ENCODE data around the gene HOXA5.

The HOXA5 gene

GRCh38 chr7:27125986-27126394 lies 17.5 kb downstream of the HOXA5 start:
- DNase-seq (ENCODE audit: low read depth): no peak
- no peak for TF ChIP-seq CTCF (IDR thresholded peaks at IDR 0.05; ENCODE audit: control insufficient read depth, insufficient read depth, low read depth, low read length, missing control alignments)

DNA sequence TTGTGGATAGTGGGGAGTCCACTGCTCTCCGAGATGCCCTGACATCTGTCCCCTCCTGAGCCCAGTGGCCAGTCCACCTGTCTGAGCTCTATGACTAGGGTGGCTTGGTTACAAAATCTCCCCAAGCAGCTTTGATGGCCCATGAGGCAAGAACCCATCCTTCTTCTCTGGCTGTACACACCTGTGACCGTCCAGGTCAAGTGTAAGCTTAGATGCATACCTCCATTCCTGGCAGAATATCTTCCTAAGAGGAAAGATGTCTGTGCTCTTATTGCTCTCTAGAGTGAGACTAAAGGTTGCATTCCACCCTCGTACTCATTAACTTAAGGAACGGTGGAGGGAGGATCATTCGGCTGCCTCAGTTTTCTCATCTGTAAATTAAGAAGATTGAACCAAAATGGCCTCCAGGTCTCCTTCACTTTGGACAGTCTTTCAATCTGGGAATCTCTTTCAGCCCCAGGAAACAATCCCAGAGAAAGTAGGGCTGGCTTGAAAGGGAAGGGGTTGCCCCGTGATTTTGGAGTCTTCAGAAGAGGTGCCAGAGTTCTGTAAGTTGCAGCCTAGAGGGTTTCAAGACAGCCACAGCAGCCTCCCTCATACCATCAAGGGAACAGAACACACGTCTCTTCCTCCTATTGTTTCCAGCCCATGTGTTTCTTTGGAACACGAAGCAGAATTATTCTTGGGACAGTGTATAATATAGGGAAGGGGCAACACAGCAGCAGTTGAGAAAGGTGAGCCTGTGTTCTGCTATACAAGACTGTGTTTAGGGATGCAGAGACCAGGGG lies 18.4 kb downstream of the HOXA5 start:
- no peak for DNase-seq (ENCODE audit: low read depth)

More at GRCh38 chr7:27125986-27126394, 17.5 kb downstream of the HOXA5 start:
- H3K4me3 ChIP-seq (ENCODE audit: control insufficient read depth, low read depth, low read length): no peak overlapping the region

DNA sequence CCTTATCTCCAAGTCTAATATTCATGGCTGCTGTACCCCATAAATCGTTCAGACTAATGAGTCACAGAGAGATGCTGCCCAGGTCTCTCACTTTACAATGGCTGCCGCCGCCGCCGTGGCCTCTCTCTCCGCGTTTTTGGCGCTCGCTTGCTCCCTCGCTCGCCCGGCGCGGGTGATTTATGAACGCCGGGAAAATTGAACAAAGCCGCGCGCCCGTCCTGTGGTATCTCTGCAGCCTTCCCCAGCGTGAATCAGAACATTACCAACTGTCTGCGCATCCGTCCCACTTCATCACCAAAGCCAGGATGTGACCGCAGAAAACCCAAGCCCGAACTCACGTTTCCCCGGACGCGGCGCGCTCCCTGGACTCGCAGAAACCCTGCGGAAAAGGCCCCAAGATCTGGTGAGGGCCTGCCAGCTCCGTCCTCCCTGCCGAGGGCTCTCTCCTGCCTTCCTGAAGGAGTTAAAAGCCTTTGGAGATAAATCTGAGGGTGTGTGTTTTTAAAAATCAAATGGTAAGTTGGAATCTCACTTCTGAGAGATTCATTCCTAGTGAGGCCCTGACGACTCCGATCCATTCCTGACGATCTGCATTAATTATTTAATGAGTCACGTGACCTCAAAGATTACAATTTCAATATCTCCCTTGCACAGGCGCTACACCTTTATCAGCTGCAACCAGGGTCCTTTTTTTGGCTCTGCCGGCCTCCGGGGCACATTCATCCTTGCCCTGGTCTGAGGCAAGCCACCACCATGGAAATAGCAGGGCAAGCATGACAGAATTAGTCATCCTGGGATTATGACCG lies 19.2 kb downstream of the HOXA5 start:
- no peak for TF ChIP-seq CTCF (IDR thresholded peaks at IDR 0.05; ENCODE audit: control insufficient read depth, insufficient read depth, low read depth, low read length, missing control alignments)
- no peak overlapping the region for H3K4me3 ChIP-seq (ENCODE audit: control insufficient read depth, low read depth, low read length)
- DNase-seq (ENCODE audit: low read depth): no peak

More for the DNA sequence above, 18.4 kb downstream of the HOXA5 start:
- TF ChIP-seq CTCF (IDR thresholded peaks at IDR 0.05; ENCODE audit: control insufficient read depth, insufficient read depth, low read depth, low read length, missing control alignments): no peak
- H3K4me3 ChIP-seq (ENCODE audit: control insufficient read depth, low read depth, low read length): no peak overlapping the region

DNA sequence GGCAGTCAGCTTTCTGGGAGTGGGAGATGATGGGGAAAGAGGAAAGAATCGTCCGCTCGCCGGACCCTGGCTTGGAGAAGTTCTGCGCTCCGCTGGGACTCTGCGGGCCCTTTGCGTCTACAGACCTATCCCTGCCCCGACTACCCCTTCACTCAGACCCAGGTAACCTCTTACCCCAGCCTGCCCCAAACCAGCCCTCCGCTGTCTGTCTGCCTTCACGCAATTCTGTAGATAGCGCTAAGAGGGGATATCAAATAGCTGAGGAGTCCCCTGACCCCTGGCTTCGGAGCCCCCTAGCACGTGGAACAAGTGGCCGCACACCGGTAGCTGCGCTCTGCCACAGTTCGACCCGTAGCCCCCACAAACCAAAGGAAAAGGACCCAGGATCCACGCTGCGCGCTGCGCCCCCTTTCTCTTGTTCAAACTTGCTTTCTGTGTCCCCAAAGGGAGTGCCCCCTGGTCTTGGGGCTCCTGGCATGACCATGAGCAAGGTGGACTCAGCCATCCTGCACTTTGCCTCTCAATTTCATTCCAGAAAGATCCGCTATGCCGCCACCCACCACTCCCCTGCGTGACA lies 19.9 kb downstream of the HOXA5 start:
- TF ChIP-seq CTCF (IDR thresholded peaks at IDR 0.05; ENCODE audit: control insufficient read depth, insufficient read depth, low read depth, low read length, missing control alignments): no peak
- H3K4me3 ChIP-seq (ENCODE audit: control insufficient read depth, low read depth, low read length): no peak overlapping the region

GRCh38 chr7:27123007-27123476 lies 20.4 kb downstream of the HOXA5 start:
- TF ChIP-seq CTCF (IDR thresholded peaks at IDR 0.05; ENCODE audit: control insufficient read depth, insufficient read depth, low read depth, low read length, missing control alignments): no peak
- DNase-seq (ENCODE audit: low read depth): no peak
- no peak overlapping the region for H3K4me3 ChIP-seq (ENCODE audit: control insufficient read depth, low read depth, low read length)

More for the DNA sequence above, 19.9 kb downstream of the HOXA5 start:
- DNase-seq (ENCODE audit: low read depth): no peak

GRCh38 chr7:27122077-27122910 lies 21.2 kb downstream of the HOXA5 start:
- DNase-seq (ENCODE audit: low read depth): no peak
- no peak for TF ChIP-seq CTCF (IDR thresholded peaks at IDR 0.05; ENCODE audit: control insufficient read depth, insufficient read depth, low read depth, low read length, missing control alignments)
- no peak overlapping the region for H3K4me3 ChIP-seq (ENCODE audit: control insufficient read depth, low read depth, low read length)

Measured in AG09309 (cell line).